ENCODE data around the gene KCNN3.
"Not testable (repeated sequence)": the region's sequence is repeated elsewhere in the genome, so short reads cannot be mapped to it uniquely, and the experiment has no call there.

The KCNN3 gene

DNA sequence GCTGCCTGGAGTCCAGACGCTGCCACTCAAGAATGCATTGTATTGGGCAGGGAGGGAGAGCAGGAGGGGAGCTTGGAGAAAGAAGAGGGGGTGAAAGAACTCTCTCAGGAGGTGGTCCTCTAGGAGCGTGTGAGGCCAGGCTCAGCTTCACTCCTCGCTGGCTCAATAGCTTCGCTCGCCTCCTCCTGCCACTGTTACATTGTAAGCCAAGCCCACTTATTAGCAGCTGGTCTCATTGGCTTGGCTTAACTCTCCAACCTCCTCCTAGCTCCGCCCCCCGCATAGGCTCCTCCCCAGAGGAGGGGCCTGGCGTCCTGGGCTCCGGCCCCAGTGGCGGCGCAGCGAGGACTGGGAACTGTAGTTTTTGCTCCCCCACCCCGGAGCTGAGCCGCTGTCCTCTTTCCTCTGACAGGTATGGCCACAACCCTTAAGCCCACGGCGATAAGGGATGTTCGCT, at the start of gene KCNN3:
Gene KCNN3, minus strand, starts transcription at position 167 of the 457 bp plus-strand sequence. CDS start 317 bp downstream, outside the sequence.
- in situ Hi-C loops (cut with MboI; ENCODE audit: low sequenced_read_pairs) = no loop called here

DNA sequence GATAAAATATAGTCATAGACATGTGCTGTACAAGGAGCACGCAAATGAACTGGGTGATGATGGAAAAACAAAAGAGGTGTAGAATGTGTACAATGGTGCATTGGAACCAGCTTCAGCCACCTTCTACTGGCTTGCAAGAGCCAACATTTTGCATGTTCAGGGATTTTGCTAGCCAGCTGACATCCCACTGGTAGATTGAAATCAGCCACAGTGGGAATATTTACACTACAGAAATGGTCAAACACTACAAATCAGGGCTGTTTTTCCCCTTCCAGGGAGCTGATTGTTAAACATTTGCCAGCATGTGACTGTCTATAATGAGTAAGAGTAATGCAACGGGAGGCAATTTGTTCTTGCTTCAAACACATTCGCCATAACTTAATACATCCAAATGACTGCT, 43.2 kb upstream of the KCNN3 start:
- in situ Hi-C loops (cut with MboI; ENCODE audit: low sequenced_read_pairs) = no loop called here

DNA sequence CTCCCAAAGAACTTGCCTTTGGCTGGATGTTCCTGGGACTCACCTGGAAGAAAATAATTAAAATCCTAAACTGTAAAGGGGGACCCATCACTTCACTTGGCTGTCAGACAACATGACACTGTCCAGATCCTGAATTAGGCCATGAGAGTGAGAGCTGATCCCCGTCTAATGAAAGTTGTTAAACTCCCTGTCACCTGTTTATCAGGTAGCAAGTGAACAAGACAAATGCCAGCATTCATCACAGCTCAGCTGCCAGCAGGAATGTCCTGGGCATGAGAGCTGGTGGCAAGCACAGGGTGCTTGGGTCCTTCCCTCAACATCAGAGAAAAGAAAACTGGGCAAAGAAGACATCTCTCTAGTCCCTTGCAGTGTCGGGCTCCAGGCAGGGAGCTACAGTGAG, 42.7 kb upstream of the KCNN3 start:
- in situ Hi-C loops (cut with MboI; ENCODE audit: low sequenced_read_pairs) = no loop called here

DNA sequence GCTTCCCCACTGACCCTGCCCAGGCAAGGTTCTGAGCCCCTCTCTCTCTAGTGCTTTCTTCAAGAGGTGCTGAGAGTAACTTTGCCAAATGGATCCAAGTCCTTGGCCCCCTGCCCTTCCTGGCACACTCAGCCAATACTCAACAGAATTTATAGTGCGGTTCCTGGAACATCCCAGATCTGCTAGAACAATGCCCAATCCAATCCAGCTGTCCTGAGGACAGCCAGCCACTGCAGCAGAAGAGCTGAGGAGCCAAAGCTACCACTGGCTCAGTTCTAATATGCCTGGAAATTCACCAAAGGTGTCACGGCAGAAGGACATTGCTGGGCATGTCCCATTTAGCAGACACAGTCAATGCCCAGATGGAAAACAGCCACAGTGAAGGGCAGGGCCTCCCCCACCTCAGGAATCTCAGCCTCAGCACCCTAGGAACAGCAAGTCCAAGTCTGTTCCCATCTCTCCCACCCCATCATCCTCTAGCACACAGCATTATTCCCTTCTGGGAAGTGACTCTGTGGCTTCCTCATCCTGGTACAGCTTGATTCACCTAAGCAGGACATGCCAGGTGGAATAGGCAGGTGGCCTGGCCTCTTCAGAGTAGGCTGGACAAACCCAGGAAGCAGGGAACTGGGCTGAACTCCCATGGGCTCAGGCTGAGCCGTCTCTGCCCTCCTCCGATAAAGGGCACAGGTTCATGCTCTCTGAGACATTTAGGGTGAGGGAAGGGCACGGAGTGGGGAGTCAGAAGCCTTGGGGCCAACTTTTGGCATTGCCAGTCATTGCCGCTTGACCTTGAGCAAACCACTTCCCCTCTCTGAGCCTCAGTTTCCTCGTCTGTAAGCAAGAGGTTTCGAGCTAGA, 41.8 kb upstream of the KCNN3 start:
- in situ Hi-C loops (cut with MboI; ENCODE audit: low sequenced_read_pairs) = no loop called here

DNA sequence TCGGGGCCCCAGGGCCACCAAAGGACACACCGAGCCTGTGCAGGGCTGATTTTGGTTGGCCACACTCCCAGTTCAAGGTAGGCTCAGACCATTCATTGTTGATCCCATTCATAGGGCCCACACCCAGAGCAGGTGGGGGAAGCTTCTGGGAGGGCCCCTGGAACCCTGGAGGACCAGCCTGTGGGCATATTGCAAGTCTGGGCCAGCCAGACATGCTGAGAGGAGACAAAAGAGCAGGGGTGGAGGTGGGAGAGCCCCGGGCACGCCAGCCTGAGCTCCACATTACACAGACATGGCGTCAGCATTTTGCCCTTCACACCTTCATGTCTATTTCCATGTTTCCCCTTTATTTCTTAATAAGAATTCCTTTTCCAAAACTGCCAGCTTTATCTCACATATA, 40.8 kb upstream of the KCNN3 start:
- in situ Hi-C loops (cut with MboI; ENCODE audit: low sequenced_read_pairs) = no loop called here

DNA sequence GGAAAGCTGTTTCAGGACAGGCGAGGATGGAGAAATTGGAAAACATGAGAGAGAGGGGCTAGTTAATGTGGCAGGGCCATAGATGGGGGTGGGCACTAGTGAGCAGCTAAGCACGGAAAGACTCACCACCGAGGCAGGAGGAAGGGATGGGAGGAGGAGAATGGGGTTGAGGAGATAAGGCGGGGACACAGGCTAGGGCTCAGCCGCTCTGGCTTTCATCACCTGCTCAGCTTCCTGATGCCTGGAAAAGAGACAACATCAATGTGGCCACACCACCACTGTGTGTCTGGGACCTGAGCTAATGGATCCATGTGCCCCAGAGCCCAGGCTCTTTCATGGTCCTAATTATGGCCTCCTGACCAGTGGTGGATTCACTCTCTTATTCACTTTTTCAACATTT, 38.9 kb upstream of the KCNN3 start:
- in situ Hi-C loops (cut with MboI; ENCODE audit: low sequenced_read_pairs) = no loop called here

DNA sequence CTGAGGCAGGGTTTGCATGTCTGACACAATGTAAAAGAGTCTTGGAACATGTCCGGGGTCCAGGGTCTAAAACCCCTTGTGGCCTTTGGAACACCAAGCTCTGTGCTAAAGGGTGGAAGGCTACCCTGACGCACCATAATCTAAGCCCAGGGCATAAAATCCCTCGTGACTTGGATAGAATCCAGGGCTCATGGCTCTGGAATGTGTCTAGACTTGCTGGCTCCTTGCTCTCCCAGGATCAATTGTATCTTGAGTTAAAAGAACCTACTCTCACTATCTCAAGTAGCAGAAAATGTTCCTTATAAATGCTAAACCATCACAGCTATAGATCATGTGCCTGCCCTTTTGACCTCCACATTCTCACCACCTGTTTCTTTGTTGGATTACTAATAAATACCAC, 38.0 kb upstream of the KCNN3 start:
- in situ Hi-C loops (cut with MboI; ENCODE audit: low sequenced_read_pairs) = not testable (repeated sequence)

DNA sequence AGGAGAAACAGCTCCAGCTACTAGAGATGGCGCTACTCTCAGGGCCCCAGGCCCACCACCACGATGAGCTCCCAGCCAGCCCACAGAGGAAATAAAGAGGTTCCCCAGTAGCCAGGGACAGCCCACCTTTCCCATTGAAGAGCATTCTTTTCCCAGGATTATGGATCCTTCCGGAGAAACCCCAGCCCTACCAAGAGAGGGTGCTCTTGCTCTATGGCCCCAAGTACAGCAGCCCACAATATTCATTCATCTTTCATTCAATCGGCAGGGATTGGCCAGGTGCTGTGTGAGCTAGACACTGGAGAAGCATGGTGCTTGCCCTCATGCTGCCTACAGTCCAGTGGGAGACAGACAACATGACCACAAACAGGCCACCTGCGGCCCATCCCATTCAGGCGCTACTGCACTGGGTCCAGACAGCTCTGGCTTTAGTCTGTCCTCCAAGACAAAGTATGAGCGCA, 36.6 kb upstream of the KCNN3 start:
- in situ Hi-C loops (cut with MboI; ENCODE audit: low sequenced_read_pairs) = no loop called here

DNA sequence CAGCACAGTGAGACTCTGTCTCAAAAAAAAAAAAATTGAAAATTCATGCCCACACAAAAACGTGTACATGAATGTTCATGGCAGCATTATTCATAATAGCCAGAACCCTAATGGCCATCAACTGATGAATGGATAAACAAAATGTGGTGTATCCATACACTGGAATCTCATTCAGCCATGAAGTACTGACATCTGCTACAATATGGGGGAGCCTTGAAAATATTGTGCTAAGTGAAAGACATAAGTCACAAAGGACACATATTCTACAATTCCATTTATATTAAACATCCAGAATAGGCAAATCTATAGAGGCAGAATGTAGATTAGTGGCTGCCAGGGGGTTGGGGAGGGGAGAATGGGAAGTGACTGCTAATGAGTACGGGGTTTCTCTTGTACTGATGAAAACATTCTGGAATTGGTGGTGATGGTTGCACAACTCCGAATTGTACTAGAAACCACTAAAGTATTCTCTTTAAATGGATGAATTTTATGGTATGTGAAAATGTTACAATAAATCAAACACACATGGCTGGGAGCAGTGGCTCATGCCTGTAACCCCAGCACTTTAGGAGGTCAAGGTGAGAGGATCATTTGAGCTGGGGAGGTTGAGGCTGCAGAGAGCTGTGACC, 33.0 kb upstream of the KCNN3 start:
- in situ Hi-C loops (cut with MboI; ENCODE audit: low sequenced_read_pairs) = no loop called here

DNA sequence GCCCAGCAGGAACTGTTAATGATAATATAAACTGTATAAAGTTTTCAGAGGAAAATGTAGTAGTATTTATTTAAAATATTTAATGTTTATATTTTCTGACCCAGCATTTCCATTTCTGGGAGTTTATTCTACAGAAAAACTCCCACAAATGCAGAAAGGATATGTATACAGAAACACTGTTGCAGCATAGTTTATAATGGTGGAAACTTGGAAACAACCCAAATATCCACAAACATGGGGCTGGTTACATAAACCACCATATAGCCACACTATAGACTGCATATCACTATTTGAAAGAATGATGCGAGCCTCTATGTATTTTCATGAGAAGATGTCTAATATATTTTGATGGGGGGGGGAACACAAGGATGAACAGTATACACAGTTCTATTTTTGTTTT, 31.5 kb upstream of the KCNN3 start:
- in situ Hi-C loops (cut with MboI; ENCODE audit: low sequenced_read_pairs) = no loop called here

DNA sequence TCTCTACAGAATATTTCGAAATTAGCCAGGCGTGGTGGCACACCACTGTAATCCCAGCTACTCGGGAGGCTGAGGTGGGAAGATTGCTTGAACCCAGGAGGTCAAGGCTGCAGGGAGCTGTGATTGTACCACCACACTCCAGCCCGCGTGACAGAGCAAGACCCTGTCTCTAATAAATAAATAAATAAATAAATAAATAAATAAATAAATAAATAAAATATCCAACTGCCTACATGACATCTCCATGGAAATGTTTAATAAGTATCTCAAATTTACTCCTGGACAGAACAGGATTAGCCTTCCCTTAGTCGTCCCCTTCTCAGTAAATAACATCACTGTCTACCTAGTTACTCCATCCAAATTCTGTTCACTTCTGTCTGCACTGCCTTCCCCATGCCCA, 29.0 kb upstream of the KCNN3 start:
- in situ Hi-C loops (cut with MboI; ENCODE audit: low sequenced_read_pairs) = loop anchor here (25.0 kb wide), 1 partner anchor 237 kb away; no protein-coding TSS in a partner anchor

DNA sequence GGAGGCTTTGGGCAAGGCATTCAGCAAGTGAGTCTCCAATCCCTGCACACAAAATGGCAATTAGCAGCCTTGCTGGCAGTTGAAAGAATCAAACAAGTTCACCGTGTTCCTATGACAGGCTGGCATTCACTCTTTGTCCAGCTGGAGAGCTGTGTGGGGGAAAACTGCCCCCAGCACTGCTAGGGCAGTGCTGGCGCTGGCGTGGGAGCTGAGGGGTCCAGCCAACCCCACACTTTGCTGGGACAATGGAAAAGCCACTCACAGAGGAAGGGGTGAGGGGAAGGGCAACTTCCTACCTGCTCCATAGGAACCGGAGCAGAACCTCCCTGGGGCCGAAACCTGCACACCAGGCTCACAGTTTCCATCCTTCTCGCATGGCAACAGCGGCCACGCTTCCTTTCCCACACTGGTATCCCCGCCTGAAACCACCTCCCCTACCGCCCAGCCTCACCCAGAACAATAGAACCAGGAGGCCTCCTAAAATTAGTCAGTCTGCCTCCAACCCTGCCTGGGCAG, 26.7 kb upstream of the KCNN3 start:
- in situ Hi-C loops (cut with MboI; ENCODE audit: low sequenced_read_pairs) = loop anchor here (25.0 kb wide), 1 partner anchor 235 kb away; no protein-coding TSS in a partner anchor

DNA sequence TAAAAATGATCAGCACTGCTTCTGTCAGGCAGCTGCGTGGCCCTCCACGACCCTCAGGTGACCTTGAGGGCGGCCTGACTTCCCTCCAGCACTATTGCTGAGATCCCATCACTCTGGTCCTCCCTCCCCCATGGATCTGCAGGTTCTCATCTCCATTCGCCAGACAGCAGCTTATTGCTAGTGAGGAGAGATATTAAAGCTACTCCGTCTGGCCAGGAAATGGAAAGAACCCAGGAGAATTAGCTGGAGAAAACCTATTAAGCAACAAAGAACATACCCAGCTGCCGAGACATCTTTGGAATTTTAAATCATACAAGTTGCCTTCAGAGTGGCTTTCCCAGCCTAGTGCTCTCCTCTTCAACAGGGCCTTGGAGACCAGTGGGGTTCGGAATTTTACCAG, 25.7 kb upstream of the KCNN3 start:
- in situ Hi-C loops (cut with MboI; ENCODE audit: low sequenced_read_pairs) = loop anchor here (25.0 kb wide), 1 partner anchor 233 kb away; no protein-coding TSS in a partner anchor

DNA sequence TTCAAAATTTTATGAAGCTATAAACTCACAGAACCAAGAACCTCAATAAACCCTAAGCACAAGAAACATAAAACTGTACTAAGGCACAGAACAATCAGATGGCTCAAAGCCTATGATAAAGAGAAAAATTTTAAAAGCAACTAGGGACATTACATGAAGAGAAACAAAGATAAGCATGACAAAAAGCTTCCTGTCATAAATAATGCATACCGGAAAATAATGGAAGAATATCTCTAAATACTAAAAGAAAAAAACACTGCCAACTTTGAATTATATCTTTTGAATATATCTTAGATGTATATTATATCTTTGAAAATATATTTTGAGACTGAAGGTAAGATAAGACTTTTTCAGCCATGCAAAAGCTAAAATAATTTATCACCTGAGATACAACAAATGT, 21.4 kb upstream of the KCNN3 start:
- in situ Hi-C loops (cut with MboI; ENCODE audit: low sequenced_read_pairs) = loop anchor here (25.0 kb wide), 1 partner anchor 229 kb away; no protein-coding TSS in a partner anchor

DNA sequence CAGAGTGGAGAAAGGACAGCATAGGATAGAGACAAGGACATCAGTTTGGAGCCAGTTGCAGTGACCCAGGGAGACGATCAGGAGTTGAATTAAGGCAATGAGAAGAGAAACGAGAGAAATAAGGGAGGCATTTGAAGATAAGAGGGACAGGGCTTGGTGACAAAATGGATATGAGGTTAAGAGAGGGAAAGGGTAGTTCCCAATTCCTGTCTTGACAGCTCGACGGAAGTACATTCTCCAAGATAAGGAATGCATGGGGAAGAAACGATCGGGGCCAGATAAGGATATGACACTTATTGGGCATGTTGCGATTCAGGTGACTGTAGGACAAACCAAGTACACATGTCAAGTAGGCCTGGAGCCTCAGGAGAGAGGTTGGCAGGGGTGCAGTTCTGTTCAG, 18.7 kb upstream of the KCNN3 start:
- in situ Hi-C loops (cut with MboI; ENCODE audit: low sequenced_read_pairs) = loop anchor here (25.0 kb wide), 1 partner anchor 226 kb away; no protein-coding TSS in a partner anchor

DNA sequence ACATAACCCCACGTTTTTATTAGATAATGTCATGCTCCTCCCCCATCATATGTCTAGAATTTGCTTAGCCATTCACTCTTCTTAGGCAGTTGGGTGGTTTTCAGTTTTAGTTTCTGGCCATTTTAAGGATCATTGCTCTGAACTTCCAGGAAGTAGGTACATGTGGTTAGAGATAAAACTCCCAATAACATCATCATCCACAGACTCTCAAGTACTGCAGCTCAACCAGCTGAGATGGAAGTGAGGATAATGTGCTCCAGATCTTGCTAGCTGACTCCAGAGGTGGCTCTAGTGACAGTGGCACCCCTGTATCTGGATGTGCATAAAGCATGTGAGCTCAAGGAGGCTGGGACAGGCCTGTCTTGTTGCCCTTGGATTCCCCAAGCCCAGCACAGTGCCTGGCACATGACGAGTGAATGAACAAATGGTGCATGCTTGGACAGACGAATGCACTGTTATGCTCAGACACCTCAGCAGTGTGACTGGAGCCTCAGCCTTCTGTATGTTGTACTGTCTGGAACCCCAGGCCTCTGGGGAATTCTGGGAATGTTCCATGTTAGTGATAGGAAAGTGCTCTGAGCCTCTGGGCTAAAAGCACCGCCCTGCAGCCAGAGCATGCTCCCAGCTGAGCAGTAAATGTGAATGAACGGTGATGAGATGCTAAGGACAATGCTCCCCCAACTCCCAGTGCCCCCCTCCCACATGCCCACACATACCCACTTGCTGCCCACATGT, 16.4 kb upstream of the KCNN3 start:
- in situ Hi-C loops (cut with MboI; ENCODE audit: low sequenced_read_pairs) = loop anchor here (25.0 kb wide), 1 partner anchor 224 kb away; no protein-coding TSS in a partner anchor

DNA sequence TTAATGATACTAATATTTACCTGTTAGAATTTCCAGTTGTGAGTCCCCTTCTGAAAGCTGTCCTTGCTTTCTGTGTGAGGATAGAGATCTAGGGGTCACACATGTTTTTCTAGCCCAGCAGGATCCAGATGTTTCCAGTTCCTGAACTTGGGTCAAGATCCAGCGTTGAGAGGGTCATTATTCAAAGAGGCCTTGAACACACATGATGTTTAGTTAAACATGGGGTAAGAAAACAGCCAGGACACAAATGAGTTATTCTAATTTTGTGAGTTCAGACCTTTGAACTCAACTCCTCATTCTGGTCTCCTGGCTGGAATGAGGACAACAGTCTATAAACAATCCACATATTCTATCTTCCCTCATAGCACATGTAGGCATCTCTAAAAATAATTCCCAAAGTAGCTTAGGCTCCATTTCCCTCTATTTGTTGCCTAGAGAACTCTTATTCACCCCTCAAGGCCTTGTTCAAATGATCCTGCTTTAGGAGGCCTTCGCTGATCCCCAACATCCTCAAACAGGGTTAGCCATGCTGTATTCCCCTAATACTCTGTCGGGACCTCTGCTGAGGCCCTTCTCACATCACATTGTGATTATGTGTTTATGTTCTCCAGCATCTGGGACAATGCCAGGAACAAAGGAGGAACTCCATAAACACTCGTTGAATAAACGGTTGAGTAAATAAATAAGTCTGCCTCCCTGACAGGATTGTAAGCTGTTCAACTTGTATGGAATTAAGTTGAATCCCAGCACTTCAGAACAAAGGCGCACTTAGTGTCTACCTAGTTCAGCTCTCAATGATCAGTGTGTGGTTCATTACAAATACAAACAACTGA, 15.0 kb upstream of the KCNN3 start:
- in situ Hi-C loops (cut with MboI; ENCODE audit: low sequenced_read_pairs) = loop anchor here (25.0 kb wide), 1 partner anchor 223 kb away; no protein-coding TSS in a partner anchor

DNA sequence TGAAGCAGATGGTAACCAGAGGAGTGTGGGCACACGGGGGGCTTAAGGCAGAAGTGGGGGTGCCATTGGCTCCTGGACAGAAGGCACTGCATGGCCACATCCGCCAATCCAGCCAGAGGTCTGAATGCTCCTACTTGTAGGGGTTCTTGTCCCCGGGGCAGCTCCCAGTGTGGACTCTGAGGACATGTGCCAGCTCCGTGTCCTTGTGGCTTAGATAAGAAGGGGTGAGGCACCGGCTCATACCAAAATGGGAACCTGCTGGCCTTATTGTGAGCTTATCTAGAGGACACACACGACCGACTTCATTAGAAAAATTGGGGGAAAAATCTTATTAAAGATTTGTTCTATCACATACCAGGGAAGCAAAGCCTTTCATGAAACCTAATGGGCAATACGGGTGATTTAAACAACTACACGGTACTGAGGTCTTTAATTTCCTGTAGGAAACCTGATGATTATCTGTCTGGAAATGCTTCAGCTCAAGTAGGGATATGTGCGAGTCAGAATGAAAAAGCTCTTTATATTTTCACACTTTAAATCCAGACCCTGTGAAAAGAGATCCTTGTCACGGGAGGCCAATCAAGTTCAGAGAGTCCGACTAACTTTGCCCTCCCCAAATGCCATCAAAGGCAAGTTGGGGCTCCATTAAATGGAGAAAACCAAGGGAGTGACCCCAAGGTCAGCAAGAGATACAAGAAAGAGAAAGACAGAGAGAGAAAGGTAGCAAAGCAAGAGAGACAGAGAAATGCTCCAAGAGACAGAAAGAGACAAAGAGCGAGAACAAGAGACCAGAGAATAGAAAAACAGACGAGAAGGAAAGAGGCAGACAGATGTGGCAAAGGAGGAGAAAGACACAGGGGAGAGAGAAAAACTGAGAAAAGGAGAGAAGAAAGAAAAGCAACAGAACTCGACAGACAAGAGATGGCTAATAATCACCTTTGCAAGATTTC, 14.1 kb upstream of the KCNN3 start:
- in situ Hi-C loops (cut with MboI; ENCODE audit: low sequenced_read_pairs) = loop anchor here (25.0 kb wide), 1 partner anchor 222 kb away; no protein-coding TSS in a partner anchor
